ENCODE measurements around the gene PWWP2B. TPM values are rescaled to one million over a fixed set of nuclear protein-coding genes. Genes with fewer than 3 reads are reported as not detected.
A peak's percentile ranks its signal among the peaks of the same experiment; 100 is the strongest.

The PWWP2B gene
- 25.2 and 27.1 TPM in 2 replicates for total RNA-seq

GRCh38 chr10:132397036-132397541 lies at the start of gene PWWP2B:
Gene PWWP2B, plus strand, starts transcription at chr10:132397200. Its CDS starts 27 bp downstream, at chr10:132397227.
- H3K36me3 ChIP-seq (ENCODE audit: control insufficient read depth, insufficient read depth, low read length), result no peaks in the 10 kb centered on the region
- no peak for DNase-seq (ENCODE audit: low read depth)
- no peak for TF ChIP-seq CTCF (IDR thresholded peaks at IDR 0.05; ENCODE audit: insufficient read depth, low read length, poor library complexity, severe bottlenecking)

GRCh38 chr10:132347211-132347930 lies 49.6 kb upstream of the PWWP2B start:
- no peak for DNase-seq (ENCODE audit: low read depth)
- Histone ChIP-seq H3K27me3 (ENCODE audit: control insufficient read depth, insufficient read depth, low read length) (no peaks in the 10 kb centered on the region), H3K36me3 (ENCODE audit: control insufficient read depth, insufficient read depth, low read length) (no peaks in the 10 kb centered on the region), H3K4me3 (ENCODE audit: low read depth, low read length) (no peak overlapping the region)
- TF ChIP-seq CTCF (IDR thresholded peaks at IDR 0.05; ENCODE audit: insufficient read depth, low read length, poor library complexity, severe bottlenecking), result no peak

More at GRCh38 chr10:132397036-132397541, at the start of gene PWWP2B:
- peak within 1 kb of the TSS; percentile 70 for H3K4me3 ChIP-seq (ENCODE audit: low read depth, low read length)
- no peaks in the 10 kb centered on the region for H3K27me3 ChIP-seq (ENCODE audit: control insufficient read depth, insufficient read depth, low read length)

GRCh38 chr10:132347931-132348267 lies 49.1 kb upstream of the PWWP2B start:
- Histone ChIP-seq H3K4me3 (ENCODE audit: low read depth, low read length) (no peak overlapping the region), H3K27me3 (ENCODE audit: control insufficient read depth, insufficient read depth, low read length) (no peaks in the 10 kb centered on the region), H3K36me3 (ENCODE audit: control insufficient read depth, insufficient read depth, low read length) (no peaks in the 10 kb centered on the region)
- TF ChIP-seq CTCF (IDR thresholded peaks at IDR 0.05; ENCODE audit: insufficient read depth, low read length, poor library complexity, severe bottlenecking), result no peak
- no peak for DNase-seq (ENCODE audit: low read depth)

- H3K36me3 ChIP-seq (ENCODE audit: control insufficient read depth, insufficient read depth, low read length), result no peaks in the 10 kb centered on the region
- DNase-seq (ENCODE audit: low read depth), result no peak
- no peaks in the 10 kb centered on the region for H3K27me3 ChIP-seq (ENCODE audit: control insufficient read depth, insufficient read depth, low read length)
- no peak for TF ChIP-seq CTCF (IDR thresholded peaks at IDR 0.05; ENCODE audit: insufficient read depth, low read length, poor library complexity, severe bottlenecking)
- H3K4me3 ChIP-seq (ENCODE audit: low read depth, low read length), result no peak overlapping the region
Measured at GRCh38 chr10:132349766-132350165, 47.2 kb upstream of the PWWP2B start.

GRCh38 chr10:132350391-132350790 lies 46.6 kb upstream of the PWWP2B start:
- Histone ChIP-seq H3K36me3 (ENCODE audit: control insufficient read depth, insufficient read depth, low read length) (no peaks in the 10 kb centered on the region), H3K4me3 (ENCODE audit: low read depth, low read length) (no peak overlapping the region), H3K27me3 (ENCODE audit: control insufficient read depth, insufficient read depth, low read length) (no peaks in the 10 kb centered on the region)
- TF ChIP-seq CTCF (IDR thresholded peaks at IDR 0.05; ENCODE audit: insufficient read depth, low read length, poor library complexity, severe bottlenecking), result no peak
- DNase-seq (ENCODE audit: low read depth), result no peak

GRCh38 chr10:132350946-132351345 lies 46.1 kb upstream of the PWWP2B start:
- no peaks in the 10 kb centered on the region for H3K27me3 ChIP-seq (ENCODE audit: control insufficient read depth, insufficient read depth, low read length)
- DNase-seq (ENCODE audit: low read depth), result no peak
- no peak overlapping the region for H3K4me3 ChIP-seq (ENCODE audit: low read depth, low read length)
- no peaks in the 10 kb centered on the region for H3K36me3 ChIP-seq (ENCODE audit: control insufficient read depth, insufficient read depth, low read length)
- no peak for TF ChIP-seq CTCF (IDR thresholded peaks at IDR 0.05; ENCODE audit: insufficient read depth, low read length, poor library complexity, severe bottlenecking)

Measured in kidney epithelial cell (primary cell).